GM12891 (cell line): Measurements from ENCODE around the gene HSF2.

ENCODE experiments used
- POLR2A ChIP-seq: IDR thresholded peaks from 2 replicates; pipeline ENCODE4 v1.6.1; 2011; ENCODE audit warnings: low read depth, low read length, control low read depth
- POLR2AphosphoS5 ChIP-seq: IDR thresholded peaks from 2 replicates; pipeline ENCODE4 v1.6.1; 2011; ENCODE audit warnings: low read depth, low read length, control low read depth
- POU2F2 ChIP-seq: IDR thresholded peaks from 2 replicates; pipeline ENCODE4 v1.6.1; 2011; ENCODE audit warnings: low read depth, mild to moderate bottlenecking, control low read depth, low read length, moderate library complexity
- SPI1 ChIP-seq: IDR thresholded peaks from 2 replicates; pipeline ENCODE4 v1.6.1; 2011; ENCODE audit warnings: low read depth, low read length, control low read depth
- TAF1 ChIP-seq: IDR thresholded peaks from 2 replicates; pipeline ENCODE4 v1.6.1; 2011; ENCODE audit warnings: low read depth, low read length, control low read depth

DNA sequence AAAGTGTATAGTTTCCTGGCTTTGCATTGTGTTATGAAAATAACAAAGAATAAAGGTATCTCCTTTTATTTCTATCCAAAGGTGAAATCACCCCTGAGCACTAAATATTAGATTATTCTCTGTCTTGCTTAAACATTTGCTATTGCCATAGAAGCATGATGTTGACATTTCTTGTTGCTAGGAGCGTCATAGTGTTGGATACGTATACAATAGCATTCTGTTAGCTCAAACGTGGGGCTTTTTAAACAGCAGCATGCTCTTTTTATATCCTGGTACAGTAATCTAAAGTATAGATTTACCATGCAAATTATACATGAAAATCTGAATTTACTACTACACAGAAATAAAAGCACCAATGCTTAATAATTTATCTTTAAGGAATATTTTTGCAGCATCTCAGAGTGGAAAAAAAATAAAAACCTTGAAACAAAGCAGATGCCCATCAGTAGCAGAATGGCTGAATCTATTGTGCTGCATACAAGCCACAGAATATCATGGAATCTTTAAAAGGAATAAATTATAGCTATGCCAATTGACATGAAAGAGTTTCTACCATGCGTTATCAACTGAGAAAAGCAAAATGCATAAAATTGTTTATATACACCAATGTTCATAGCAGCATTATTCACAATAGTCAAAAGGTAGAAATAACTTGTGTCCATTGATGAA, 9.6 kb upstream of the HSF2 start:
- no peak for TF ChIP-seq POLR2A
- TF ChIP-seq POLR2AphosphoS5 = no peak
- no peak for TF ChIP-seq TAF1
- no peak for TF ChIP-seq POU2F2
- no peak for TF ChIP-seq SPI1
